CMK (cell line): ENCODE data around the gene FBXL22.
"Not testable (repeated sequence)": the region's sequence is repeated elsewhere in the genome, so short reads cannot be mapped to it uniquely, and the experiment has no call there.

Source experiments
- DNase-seq: peaks from one replicate; pipeline ENCODE4 v3.0.0-alpha.2; 2010; ENCODE audit warnings: low read depth

The FBXL22 gene

DNA sequence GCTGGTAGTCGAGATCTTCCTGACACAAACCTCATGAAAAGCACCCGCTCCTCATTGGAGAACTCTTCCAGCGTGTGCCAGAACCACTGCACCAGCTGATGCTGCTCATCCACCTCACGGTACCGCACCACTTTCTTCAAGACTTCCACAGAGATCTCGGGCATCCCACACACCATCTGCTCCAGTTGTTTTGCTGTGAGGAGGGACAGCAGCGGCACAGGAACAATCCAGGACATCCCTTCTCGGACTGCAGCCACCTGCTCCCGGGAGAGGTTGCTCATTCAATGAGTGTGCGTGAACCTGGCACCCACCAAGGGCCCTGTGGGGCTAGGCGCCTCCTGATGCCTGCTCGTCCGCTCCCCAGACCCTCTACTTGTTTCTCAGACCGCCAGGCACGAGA lies 15.1 kb downstream of the FBXL22 start:
- DNase-seq, result no peak

DNA sequence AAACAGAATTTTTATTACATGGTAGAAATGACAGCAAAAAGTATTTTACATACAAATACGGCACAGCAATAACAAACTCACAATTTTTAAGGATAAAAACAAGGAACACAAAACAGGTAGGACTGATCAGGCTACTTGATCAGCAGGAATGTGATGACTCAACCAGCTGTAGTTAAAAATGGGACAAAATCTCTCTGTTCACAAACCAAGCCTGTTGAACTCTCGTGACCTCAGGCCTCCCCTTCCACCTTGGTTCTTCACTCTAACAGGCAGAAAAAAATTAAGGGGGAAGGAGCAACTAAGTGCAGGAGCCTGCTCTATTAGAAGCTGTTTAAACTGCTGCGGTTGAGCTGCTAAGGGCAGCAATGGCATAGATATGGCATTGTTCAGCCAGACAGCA lies 18.7 kb downstream of the FBXL22 start:
- no peak for DNase-seq

DNA sequence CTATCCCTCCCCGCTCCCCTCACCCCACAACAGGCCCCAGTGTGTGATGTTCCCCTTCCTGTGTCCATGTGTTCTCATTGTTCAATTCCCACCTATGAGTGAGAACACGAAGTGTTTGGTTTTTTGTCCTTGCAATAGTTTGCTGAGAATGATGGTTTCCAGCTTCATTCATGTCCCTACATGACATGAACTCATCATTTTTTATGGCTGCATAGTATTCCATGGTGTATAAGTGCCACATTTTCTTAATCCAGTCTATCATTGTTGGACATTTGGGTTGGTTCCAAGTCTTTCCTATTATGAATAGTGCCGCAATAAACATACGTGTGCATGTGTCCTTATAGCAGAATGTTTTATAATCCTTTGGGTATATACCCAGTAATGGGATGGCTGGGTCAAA lies 20.0 kb downstream of the FBXL22 start:
- not testable (repeated sequence) for DNase-seq

DNA sequence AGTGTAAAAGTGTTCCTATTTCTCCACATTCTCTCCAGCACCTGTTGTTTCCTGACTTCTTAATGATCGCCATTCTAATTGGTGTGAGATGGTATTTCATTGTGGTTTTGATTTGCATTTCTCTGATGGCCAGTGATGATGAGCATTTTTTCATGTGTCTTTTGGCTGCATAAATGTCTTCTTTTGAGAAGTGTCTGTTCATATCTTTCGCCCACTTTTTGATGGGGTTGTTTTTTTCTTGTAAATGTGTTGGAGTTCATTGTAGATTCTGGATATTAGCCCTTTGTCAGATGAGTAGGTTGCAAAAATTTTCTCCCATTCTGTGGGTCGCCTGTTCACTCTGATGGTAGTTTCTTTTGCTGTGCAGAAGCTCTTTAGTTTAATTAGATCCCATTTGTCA lies 20.4 kb downstream of the FBXL22 start:
- not testable (repeated sequence) for DNase-seq

DNA sequence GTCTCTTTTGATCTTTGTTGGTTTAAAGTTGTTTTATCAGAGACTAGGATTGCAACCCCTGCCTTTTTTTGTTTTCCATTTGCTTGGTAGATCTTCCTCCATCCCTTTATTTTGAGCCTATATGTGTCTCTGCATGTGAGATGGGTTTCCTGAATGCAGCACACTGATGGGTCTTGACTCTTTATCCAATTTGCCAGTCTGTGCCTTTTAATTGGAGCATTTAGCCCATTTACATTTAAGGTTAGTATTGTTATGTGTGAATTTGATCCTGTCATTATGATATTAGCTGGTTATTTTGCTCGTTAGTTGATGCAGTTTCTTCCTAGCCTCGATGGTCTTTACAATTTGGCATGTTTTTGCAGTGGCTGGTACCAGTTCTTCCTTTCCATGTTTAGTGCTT lies 23.6 kb downstream of the FBXL22 start:
- DNase-seq, result not testable (repeated sequence)

DNA sequence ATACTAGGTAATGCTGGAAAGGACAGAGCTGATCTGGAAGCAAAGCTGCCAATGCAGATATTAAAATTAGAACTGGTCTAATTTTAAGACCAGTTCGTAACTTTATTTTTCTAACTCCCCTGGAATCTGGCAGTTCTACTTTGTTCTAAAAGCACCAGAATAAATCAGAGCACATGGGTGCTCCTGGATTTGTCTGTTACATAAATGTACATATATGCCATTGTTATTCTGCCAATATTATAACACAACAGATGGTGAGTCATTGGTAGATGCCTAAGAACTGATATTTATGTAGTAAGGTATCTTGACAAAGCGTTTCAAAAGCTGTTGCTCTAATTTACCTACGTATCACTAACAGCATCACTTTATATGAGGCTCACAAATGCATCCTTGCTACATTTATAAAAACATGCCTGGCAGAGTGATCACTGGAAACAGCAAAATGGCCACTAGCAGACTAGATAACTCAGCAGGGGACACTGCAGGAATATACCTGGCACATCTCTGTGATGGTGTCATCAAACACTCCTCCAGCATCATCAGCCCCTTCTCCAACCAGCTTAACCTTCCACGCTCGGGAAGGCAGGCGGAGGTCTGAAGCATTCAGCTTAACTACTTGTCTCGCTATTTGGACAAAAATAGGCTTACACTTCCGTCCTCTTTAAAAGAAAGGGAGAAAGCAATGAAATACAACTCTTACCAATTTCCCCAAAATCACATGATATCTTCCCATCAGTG lies 26.2 kb downstream of the FBXL22 start:
- DNase-seq, result no peak

DNA sequence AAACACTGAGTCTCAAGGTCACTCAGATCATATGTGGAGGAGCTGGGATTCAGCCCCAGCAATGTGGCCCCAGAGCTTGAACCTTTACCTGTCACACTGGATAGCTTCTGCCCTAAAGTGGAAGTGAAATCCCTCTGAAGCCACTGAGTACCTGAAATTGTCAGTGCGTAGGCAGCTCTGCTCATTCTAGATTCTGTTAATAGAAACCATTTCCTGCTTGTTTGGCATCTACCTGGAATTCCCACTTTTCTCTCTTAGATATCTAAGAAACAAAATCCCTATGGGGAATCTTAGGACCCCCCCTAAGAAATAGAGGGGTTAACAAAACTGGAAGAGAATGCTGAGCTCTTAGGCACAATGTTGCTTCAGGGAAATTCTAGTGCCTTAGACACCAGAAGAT lies 29.8 kb downstream of the FBXL22 start:
- no peak for DNase-seq

DNA sequence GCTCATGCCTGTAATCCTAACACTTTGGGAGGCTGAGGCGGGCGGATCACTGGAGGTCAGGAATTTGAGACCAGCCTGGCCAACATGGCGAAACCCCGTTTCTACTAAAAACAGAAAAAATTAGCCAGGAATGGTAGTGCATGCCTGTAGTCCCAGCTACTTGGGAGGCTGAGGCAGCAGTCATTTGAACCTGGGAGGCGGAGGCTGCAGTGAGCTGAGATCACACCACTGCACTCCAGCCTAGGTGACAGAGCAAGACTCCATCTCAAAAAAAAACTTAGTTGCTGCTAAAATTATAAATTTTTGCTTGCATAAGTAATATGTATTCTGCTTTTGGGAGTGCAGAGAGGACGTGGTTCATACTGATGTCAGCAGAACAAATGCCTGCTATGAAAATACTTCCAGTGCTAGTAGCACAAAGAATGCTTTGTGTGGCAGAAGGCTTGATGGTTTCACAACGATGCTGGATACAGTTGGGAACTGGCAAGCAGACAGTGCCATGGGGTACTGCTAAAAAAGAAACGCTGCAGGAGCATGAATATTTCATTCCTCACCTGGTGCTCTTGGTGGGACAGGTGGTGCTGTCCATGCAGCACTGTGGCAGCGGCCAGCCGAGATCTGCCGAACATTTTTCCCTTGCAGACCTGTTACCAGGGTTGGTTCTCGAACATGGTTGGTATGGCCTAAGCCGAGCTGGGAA lies 31.1 kb downstream of the FBXL22 start:
- no peak for DNase-seq

DNA sequence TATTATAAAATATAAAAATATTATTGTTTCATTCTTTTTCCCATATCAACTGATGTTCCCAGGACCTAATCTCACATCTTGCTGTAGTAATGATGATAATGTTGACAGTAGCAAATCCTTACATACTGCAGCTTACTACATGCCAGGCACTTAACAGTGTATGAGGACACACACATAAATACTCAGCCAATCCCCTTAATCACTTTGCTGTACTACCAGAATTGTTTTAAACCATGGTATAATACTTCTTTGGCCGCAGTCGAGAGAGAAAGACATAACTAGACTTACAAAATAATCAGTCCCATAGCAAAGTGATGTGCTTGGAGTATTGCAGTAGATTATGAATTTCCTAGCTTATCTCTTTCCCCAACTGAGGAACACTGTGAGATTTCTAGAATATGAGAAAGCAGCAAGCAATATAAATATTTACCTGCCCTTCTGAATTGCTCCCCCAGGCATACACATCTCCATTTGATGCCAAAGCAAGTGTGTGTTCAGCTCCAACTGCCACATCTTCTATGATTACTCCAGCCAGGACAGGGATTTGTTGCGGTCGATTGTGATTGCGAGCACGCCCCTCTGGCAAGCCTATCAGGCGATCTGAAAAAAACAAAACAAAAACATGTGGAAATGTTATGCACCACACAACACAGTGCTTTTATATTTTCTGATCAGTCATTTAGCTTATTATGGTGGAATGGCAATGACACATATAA lies 33.0 kb downstream of the FBXL22 start:
- no peak for DNase-seq

DNA sequence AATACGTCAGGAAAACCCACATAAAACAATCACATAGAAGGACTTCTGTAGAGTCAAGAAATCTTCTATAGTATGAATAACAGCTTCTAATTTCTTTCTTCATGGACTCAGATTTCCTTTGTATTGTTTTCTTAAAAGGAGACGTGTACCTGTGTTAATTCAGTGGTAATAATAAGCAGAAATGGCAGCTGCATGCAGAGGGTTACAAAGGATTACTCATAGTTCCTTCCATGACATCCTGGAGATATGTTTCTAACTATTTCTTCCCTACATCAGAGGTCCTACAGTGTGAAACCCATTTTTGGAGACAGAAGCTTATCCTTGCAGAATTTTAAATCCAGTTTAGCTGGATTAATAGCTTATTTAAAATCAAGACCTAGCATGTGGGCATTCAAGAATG lies 36.1 kb downstream of the FBXL22 start:
- DNase-seq, result no peak

DNA sequence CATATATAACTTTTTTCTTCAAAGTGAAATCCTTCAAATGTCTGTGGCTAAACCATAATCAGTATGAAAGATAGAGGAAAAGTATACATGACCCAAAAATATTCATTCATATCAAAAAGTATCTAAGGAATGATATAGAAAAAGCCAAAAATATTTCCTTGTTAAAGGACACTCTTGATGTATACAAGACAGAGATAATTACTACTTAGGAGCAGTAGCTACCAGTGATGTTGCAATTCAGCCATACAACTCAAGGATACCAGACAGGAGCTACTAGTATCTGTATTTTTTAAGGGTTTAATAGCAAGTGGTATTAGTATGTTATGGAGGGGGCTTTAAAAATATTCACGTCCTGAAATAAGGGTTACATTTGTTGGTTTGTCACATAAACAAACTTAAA lies 37.0 kb downstream of the FBXL22 start:
- DNase-seq, result no peak

DNA sequence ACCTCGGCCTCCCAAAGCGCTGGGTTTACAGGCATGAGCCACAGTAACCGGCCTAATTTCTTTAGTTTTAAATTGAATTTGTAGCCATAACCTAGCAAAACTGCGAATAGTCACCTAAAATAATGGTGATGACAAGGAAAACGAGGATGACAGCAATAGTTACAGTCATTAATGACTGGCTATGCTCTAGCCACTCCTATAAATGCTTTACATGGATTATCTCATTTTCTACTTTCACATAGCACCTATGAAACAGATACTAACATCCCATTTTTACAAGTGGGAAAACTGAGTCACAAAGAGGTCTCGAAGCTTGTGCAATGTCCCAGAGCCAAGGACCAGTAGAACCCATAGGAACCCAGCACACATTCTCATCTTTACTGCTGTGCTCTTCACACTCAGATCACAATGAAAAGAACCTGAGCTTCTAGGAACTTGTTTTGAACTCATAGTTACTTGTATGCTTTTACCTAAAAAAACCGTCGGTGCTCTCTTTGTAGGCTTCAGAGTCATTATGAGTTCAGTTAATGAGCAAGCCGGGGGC lies 39.4 kb downstream of the FBXL22 start:
- DNase-seq, result no peak

DNA sequence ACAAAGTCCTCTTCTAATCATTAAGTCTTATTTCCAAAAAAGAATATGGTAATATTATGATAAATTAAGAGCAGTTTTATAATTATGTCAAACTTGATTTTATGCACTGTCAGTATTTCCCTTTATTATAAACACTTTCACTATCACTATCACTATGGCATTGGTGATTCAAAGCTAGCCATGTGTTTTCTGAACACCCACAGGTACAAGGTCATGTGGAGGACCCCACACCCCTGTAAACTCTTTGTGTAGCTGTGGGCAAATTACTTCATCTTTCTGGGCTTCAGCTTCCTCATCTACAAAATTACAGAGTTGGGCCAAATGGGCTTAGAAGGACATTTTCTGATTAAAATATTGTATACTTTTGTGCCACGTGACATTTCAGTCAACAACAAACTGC lies 41.7 kb downstream of the FBXL22 start:
- no peak for DNase-seq

DNA sequence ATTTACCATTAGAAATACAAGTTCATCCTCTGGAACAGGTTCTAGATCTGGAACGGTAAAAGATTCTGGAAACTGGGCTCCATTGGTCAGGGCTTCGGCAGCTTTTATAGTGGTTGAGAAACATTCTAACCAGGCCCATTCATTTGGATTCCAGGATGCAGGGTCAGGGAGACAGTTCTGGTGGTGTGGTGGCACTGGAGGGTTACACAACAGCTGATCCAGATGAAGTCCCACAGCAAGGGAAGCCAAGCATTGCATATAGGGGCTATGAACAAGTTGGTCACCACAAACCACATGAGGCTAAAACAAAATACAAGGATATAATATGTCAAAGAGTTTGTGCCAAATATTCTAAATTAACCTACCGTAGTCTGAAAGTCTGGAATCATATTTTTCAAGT lies 43.0 kb downstream of the FBXL22 start:
- no peak for DNase-seq
